Activated CD8-positive, alpha-beta T cell treated with anti-CD3 and anti-CD28 coated beads for 36 hours (primary cell): ENCODE measurements around the gene ADAD1. TPM values are rescaled to one million over a fixed set of nuclear protein-coding genes. Genes with fewer than 3 reads are reported as not detected.

Experiments
- ATAC-seq: fragments of 200-7000 bp; cut with Tn5 transposase; one replicate; pipeline ENCODE4 v1.10.0; 2021; ENCODE audit warnings: mild to moderate bottlenecking, moderate library complexity
- CTCF ChIA-PET: fragments of 350-600 bp; sonication (Branson Sonifier 250); formaldehyde crosslinking; loops from one replicate; lab custom pipeline; 2021; ENCODE audit warnings: antibody characterized with exemption; lab: Charles Lee
- POLR2A ChIA-PET: fragments of 350-600 bp; sonication (Branson Sonifier 250); formaldehyde crosslinking; loops from one replicate; lab custom pipeline; 2021; ENCODE audit warnings: antibody characterized with exemption; lab: Charles Lee
- DNase-seq: peaks from one replicate; pipeline ENCODE4 v3.0.0-alpha.2; 2020
- H3K27ac Mint-ChIP-seq: one replicate; pipeline ENCODE4 v1.8.0; 2021; ENCODE audit warnings: mild to moderate bottlenecking, mixed read lengths
- H3K27me3 Mint-ChIP-seq: one replicate; pipeline ENCODE4 v1.8.0; 2021; ENCODE audit warnings: mixed read lengths
- H3K36me3 Mint-ChIP-seq: one replicate; pipeline ENCODE4 v1.8.0; 2021; ENCODE audit warnings: low read depth, mixed read lengths
- H3K4me1 Mint-ChIP-seq: one replicate; pipeline ENCODE4 v1.8.0; 2021; ENCODE audit warnings: low read depth, mixed read lengths
- H3K4me3 Mint-ChIP-seq: one replicate; pipeline ENCODE4 v1.8.0; 2021; ENCODE audit warnings: mild to moderate bottlenecking, moderate library complexity, mixed read lengths
- H3K9me3 Mint-ChIP-seq: one replicate; pipeline ENCODE4 v1.8.0; 2021; ENCODE audit warnings: mixed read lengths
- CTCF ChIP-seq: fragments of 200-600 bp; IDR thresholded peaks from one replicate; pipeline ENCODE4 v1.8.0; 2022; ENCODE audit warnings: antibody characterized with exemption, mild to moderate bottlenecking
- intact Hi-C: fragments of 100-400 bp; cut with micrococcal nuclease; formaldehyde crosslinking; loops from one replicate; pipeline ENCODE4 v1.10.0; 2022
- total RNA-seq, 2 experiments: library from RNA; stranded (reverse); gene quantifications; one replicate each; pipeline ENCODE4 v1.2.3, GENCODE V29; 2021

ADAD1 gene
- total RNA-seq, 2 experiments from 2014 or later = not detected

- no peak overlapping the region for H3K4me3 Mint-ChIP-seq
- no peak overlapping the region for H3K27ac Mint-ChIP-seq
- H3K36me3 Mint-ChIP-seq = no peaks in the 10 kb centered on the region
- H3K9me3 Mint-ChIP-seq = no peaks in the 10 kb centered on the region
- ATAC-seq (no peak), DNase-seq (no peak)
- ChIA-PET CTCF (no interaction called here), POLR2A (no interaction called here)
- no peak for TF ChIP-seq CTCF
- intact Hi-C loops = no loop called here
- H3K4me1 Mint-ChIP-seq = no peaks in the 10 kb centered on the region
- H3K27me3 Mint-ChIP-seq = no peaks in the 10 kb centered on the region
Observed at GRCh38 chr4:122377352-122377751, 1.5 kb upstream of the ADAD1 start.

- intact Hi-C loops = no loop called here
- no peak for DNase-seq
- no peaks in the 10 kb centered on the region for H3K36me3 Mint-ChIP-seq
- H3K4me3 Mint-ChIP-seq = no peak overlapping the region
- no peaks in the 10 kb centered on the region for H3K27me3 Mint-ChIP-seq
- POLR2A ChIA-PET = interaction anchor here (0.6 kb wide), 1 partner anchor 23 kb away, joined by 3 read pairs; no protein-coding TSS in a partner anchor
- no peak for TF ChIP-seq CTCF
- ATAC-seq = no peak
- CTCF ChIA-PET = no interaction called here
- H3K4me1 Mint-ChIP-seq = no peaks in the 10 kb centered on the region
- H3K9me3 Mint-ChIP-seq = no peaks in the 10 kb centered on the region
- no peak overlapping the region for H3K27ac Mint-ChIP-seq
Observed at GRCh38 chr4:122379239-122379638, 428 bp downstream of the ADAD1 start.

- CTCF ChIA-PET = no interaction called here
- no peak for ATAC-seq
Observed at GRCh38 chr4:122383341-122383740, 4.5 kb downstream of the ADAD1 start.

GRCh38 chr4:122384245-122384644 is 5.4 kb downstream of the ADAD1 start:
- no peak for TF ChIP-seq CTCF
- intact Hi-C loops = no loop called here
- DNase-seq (no peak), ATAC-seq (no peak)
- ChIA-PET POLR2A (no interaction called here), CTCF (no interaction called here)
- Mint-ChIP-seq H3K27me3 (no peaks in the 10 kb centered on the region), H3K4me1 (no peaks in the 10 kb centered on the region), H3K36me3 (peaks cover 3% of the 10 kb centered on the region), H3K27ac (no peak overlapping the region), H3K4me3 (no peak overlapping the region), H3K9me3 (peaks cover 14% of the 10 kb centered on the region)

More at GRCh38 chr4:122383341-122383740, 4.5 kb downstream of the ADAD1 start:
- Mint-ChIP-seq H3K4me1 (no peaks in the 10 kb centered on the region), H3K27ac (no peak overlapping the region), H3K9me3 (peaks cover 6% of the 10 kb centered on the region), H3K36me3 (peaks cover 3% of the 10 kb centered on the region), H3K27me3 (no peaks in the 10 kb centered on the region), H3K4me3 (no peak overlapping the region)
- POLR2A ChIA-PET = no interaction called here
- no peak for TF ChIP-seq CTCF
- DNase-seq = no peak
- intact Hi-C loops = no loop called here

- TF ChIP-seq CTCF = no peak
- no peak overlapping the region for H3K4me3 Mint-ChIP-seq
- CTCF ChIA-PET = interaction anchor here (0.9 kb wide), 1 partner anchor 8 kb away, joined by 4 read pairs; no protein-coding TSS in a partner anchor
- POLR2A ChIA-PET = no interaction called here
- H3K27ac Mint-ChIP-seq = no peak overlapping the region
- intact Hi-C loops = no loop called here
- no peaks in the 10 kb centered on the region for H3K36me3 Mint-ChIP-seq
- ATAC-seq = no peak
- DNase-seq = no peak
- H3K27me3 Mint-ChIP-seq = peaks cover 5% of the 10 kb centered on the region
- H3K9me3 Mint-ChIP-seq = peaks cover 12% of the 10 kb centered on the region
- no peaks in the 10 kb centered on the region for H3K4me1 Mint-ChIP-seq
Observed at GRCh38 chr4:122393276-122393675, 14.5 kb downstream of the ADAD1 start.
